WI38 (cell line): ENCODE measurements around the gene INPP5K.

ENCODE experiments used
- H3K4me3 ChIP-seq: 2 replicates; pipeline ENCODE4 v1.5.1; 2011; ENCODE audit warnings: low read depth, mild to moderate bottlenecking, control low read depth, low read length
- TF ChIP-seq, protein P1 (sequence below): IDR thresholded peaks from 2 replicates; pipeline ENCODE4 v1.5.1; 2012; ENCODE audit warnings: low read depth, mild to moderate bottlenecking, control low read depth, low read length

INPP5K gene

DNA sequence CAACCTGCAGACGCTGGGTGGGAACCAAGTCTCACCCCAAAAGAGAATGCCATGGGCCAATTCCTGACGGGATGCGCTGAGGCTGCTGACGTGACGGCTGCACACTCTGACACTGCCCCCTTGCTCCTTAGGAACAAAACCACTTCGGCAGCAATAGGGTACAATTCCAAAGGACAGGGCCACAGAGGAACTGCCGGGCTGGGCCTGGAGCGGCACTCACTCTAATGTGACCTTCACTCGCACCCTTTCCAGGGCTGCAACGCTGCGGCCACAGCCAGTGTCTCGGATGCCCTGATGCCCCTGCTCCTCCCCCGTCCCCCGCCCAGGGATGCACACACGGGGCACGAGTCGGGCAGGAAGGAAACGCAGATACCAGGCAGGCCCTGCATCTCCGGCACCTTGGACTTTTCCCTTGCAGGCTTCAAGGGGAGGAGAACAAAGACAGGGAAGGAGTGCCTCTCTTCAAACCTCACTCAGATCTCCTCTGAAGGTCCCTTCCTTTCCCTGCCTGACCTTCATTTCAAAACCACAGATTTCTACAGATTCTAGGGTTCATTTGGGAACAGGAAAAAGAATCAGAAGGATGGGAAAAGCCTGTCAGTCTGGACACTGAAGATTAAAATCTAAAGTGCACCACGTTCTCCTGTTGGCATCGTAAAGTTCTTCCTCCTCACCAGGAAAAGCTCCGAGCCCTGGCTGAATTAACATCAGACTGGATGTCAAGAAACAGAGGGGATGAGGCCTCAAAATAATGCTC lies 43.9 kb upstream of the INPP5K start:
- TF ChIP-seq, protein P1, sequence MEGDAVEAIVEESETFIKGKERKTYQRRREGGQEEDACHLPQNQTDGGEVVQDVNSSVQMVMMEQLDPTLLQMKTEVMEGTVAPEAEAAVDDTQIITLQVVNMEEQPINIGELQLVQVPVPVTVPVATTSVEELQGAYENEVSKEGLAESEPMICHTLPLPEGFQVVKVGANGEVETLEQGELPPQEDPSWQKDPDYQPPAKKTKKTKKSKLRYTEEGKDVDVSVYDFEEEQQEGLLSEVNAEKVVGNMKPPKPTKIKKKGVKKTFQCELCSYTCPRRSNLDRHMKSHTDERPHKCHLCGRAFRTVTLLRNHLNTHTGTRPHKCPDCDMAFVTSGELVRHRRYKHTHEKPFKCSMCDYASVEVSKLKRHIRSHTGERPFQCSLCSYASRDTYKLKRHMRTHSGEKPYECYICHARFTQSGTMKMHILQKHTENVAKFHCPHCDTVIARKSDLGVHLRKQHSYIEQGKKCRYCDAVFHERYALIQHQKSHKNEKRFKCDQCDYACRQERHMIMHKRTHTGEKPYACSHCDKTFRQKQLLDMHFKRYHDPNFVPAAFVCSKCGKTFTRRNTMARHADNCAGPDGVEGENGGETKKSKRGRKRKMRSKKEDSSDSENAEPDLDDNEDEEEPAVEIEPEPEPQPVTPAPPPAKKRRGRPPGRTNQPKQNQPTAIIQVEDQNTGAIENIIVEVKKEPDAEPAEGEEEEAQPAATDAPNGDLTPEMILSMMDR: no peak
- H3K4me3 ChIP-seq: no peak overlapping the region

DNA sequence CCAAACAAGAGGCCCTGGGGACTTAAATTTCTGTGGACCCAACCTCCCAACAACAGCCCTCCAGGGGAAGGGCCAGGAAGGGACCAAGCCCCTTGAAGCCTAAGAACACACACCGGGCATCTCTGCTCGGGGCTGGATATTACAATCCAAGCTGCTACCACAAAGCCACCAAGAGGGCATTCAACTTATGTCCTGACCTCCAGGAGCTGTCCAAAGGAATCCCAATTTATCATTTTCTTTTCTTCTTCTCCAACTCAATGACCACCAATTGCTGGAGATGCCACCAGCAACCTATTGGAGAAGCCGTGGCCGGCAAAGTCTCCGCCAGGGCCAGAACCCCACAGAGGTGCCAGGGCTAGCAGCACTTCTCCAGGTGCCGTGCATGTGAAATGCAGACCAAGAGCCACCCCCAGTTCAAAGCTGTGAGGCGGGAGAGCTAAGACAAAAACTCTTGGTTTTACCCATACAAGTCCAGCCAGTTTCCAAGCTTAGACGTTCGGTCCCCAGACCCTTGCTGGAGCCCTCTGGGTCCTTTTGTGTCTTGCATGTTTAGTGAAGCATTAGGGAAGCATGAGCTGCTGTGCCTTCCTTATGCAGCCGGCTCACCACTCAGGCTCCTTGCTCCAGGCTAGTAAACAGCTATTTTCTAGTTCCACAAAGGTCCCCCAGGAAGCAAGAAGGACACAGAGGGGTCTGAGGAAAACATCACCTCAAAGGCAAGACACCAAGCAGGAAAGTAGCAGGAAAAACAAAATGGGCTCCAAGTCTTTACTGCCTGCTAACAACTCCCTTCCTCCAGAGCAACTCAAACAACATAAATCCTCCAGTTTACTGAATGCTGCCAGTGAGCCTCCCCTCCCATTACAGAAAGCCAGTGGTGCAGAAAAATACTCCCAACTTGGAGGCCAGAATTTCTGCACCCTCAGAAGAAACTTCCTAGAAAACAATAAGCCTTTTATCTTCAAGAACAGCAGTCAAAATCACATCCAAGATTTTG lies 42.9 kb upstream of the INPP5K start:
- no peak overlapping the region for H3K4me3 ChIP-seq

DNA sequence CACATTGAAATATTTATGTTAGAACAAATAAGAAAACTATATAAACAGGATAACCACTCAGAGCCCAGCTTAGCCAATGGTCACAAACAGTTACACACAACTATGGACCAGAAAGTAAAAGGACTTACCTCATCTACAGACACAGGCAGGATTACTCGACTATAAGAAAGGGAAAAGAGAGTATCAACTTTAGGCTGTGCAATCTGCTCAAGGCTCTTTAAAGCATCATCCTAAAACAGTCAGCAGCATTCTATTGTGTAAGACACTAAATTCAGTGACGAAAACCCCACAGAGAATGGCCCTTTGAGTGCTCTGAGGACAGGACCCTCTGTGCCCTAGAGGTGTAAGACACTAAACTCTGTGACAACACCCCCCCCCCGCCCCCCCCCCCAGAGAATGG lies 42.0 kb upstream of the INPP5K start:
- no peak overlapping the region for H3K4me3 ChIP-seq
- TF ChIP-seq, protein P1: no peak

More for the DNA sequence above, 42.9 kb upstream of the INPP5K start:
- TF ChIP-seq, protein P1: no peak

DNA sequence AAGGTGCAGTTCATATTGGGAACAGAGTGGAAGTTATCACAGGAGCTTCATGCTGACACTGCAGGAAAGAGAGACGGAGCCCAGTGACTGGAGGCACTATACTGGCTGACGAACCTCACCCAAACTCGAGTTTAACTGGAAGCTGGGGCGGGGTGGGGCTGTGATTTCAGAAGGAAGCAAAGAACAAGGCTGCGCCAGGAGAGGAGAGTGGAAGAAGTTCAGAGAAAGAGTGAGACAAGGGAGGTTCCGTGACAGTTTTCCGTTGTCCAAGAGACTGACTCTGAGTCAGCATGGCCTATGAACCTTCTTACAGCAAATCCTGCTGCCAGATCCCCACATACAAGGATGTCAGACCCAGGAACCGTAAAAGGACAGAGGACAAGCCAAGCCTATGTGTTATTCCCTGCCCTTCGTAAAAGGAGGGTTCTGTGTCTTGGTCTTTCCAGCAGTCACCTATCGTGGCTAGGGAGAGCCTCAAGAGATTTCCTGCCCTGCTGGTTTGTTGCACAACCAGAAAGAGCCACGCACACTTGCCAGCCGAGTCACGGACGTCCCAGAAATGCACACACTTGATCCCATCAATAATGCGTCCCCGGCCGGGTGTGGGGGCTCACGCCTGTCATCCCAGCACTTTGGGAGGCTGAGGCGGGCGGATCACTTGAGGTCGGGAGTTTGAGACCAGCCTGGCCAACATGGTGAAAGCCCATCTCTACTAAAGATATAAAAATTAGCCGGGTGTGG lies 41.1 kb upstream of the INPP5K start:
- TF ChIP-seq, protein P1: no peak
- H3K4me3 ChIP-seq: no peak overlapping the region

DNA sequence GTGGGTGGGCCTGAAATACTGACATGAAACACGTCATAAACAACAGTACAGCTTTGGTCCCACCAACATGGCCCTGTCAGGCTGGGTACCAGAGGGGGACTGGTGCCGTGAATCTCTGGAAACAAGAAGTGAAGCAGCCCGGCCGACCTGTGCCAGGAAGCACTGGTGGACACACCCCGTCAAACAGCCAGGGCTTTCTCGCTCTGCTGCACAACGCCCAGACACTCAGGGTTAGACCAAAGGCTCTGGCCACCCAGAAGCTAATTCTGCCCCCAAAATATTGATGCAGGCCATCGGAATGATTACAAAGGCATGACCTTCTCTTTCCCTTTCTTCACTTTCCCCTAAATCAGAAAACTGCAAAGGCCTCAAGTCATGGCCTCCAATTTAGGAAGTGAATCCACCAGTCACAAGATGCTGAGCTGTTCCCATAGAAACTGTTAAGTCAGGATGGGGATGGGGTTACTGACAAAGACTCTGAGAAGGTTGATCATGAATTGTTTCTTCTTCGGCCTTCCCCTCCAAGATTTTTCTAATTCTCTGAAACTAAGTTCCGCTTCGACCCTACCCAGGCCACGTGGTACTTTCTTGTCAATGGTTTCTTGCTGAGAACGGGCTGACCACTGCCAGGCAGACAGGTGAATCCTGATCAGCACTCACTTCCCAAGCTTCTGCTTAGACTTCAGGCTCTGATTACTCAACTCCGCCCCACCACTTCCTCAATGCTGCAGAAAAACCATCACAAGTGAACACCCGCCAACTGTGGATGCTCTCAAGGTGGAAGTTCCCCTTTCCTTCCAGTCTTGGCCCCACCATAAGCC lies 39.4 kb upstream of the INPP5K start:
- TF ChIP-seq, protein P1: no peak
- no peak overlapping the region for H3K4me3 ChIP-seq

DNA sequence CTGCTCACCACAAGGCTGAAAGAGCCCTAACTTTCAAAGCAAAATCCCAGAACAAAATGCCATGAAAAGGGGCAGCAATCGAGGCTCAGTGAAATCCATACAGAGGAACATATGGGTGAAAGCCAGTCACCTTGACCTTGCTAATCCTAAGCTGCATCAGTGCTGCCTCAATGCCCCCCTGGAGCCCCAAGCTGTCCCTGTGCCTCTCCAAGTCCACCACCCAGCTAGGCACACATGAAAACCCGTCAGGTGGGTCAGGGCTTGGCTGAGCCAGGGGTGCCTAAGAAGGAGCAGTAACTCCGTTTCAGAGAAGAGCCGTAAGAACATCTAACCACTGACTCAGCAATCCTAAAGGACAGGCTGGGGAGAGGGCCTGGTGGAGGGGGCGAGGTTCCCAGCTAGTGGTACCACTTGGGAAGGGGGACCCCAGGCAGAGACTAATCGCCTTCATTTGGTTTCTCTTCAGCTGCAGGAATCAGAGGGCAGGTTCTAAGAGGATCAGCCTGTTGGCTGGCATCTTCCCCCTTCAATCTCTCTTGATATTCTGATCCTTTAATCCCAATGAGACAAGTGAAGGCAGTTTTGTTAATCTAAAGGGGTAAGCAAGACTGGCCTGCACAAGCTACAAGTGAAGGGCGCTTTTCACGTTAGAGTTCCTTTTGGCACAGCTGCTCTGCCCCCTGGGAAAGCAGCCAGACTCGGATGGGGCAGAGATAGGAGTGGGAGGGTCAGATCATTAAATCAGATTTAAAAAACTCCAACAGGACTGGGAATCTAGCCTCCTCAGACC lies 38.5 kb upstream of the INPP5K start:
- TF ChIP-seq, protein P1: no peak
- no peak overlapping the region for H3K4me3 ChIP-seq
